GM12878 (cell line): ENCODE data around the gene FAM162A. TPM values are rescaled to one million over a fixed set of nuclear protein-coding genes. Genes with fewer than 3 reads are reported as not detected.

Experiments used
- ATAC-seq: fragments of 200-7000 bp; cut with Tn5 transposase; 3 replicates; pipeline ENCODE4 v1.9.1; 2020; ENCODE audit warnings: mild to moderate bottlenecking, moderate library complexity
- BruUV-seq: library from RNA; stranded (reverse); fragments of 400-500 nt; replicated peaks from 2 replicates; lab custom pipeline; 2021; lab: Mats Ljungman, UMichigan
- CTCF ChIA-PET: fragments of 300-600 bp; sonication (Branson Sonifier 250); formaldehyde crosslinking; extraction: SDS; loops from one replicate; lab custom pipeline; 2021; ENCODE audit warnings: inconsistent platforms; lab: Yijun Ruan, JAX
- POLR2A ChIA-PET: fragments of 350-600 bp; formaldehyde crosslinking; extraction: SDS; loops from one replicate; lab custom pipeline; 2021; ENCODE audit warnings: inconsistent platforms; lab: Charles Lee
- RAD21 ChIA-PET: fragments of 300-600 bp; sonication (Branson Sonifier 250); formaldehyde crosslinking; loops from one replicate; lab custom pipeline; 2023; ENCODE audit warnings: antibody characterized with exemption; ENCODE audit not compliant: unreplicated experiment; lab: Charles Lee
- SMC1A ChIA-PET: fragments of 300-600 bp; sonication (Branson Sonifier 250); formaldehyde crosslinking; loops from one replicate; lab custom pipeline; 2023; ENCODE audit not compliant: unreplicated experiment, uncharacterized antibody; lab: Charles Lee
- DNase-seq: peaks from one replicate; pipeline ENCODE4 v3.0.0-alpha.2; 2011; ENCODE audit warnings: low read depth, low spot score
- FAIRE-seq: peaks from 3 replicates; lab custom pipeline; 2011; peaks lifted over from hg19 to GRCh38; lab: Jason Lieb, UNC
- H2AFZ ChIP-seq: 2 replicates; pipeline ENCODE4 v1.6.0; 2011; ENCODE audit warnings: low read depth, low read length, control low read depth; ENCODE audit not compliant: control insufficient read depth
- H3K27ac ChIP-seq: 2 replicates; pipeline ENCODE4 v1.5.1; 2011; ENCODE audit warnings: control low read depth; ENCODE audit not compliant: control insufficient read depth, insufficient read depth
- H3K27me3 ChIP-seq, 2 experiments: replicated peaks in 1 of 2; 2 replicates each; pipeline versions ENCODE4 v1.6.0 to v1.6.1; 2011; ENCODE audit warnings: low read length in 1 of 2; ENCODE audit not compliant: control insufficient read depth in 2 of 2, insufficient read depth in 2 of 2
- H3K36me3 ChIP-seq, 2 experiments: 2 replicates each; pipeline ENCODE4 v1.5.1; 2011; ENCODE audit warnings: low read length in 1 of 2; ENCODE audit not compliant: control insufficient read depth in 2 of 2, insufficient read depth in 2 of 2
- H3K4me1 ChIP-seq: 2 replicates; pipeline ENCODE4 v1.6.1; 2011; ENCODE audit warnings: mild to moderate bottlenecking, low read length, moderate library complexity, mixed read lengths; ENCODE audit not compliant: control insufficient read depth, insufficient read depth
- H3K4me2 ChIP-seq: 2 replicates; pipeline ENCODE4 v1.6.0; 2011; ENCODE audit warnings: control low read depth; ENCODE audit not compliant: control insufficient read depth, insufficient read depth
- H3K4me3 ChIP-seq: fragments of 200-600 bp; sonication (generic); 2 replicates; pipeline ENCODE4 v1.5.1; 2016
- H3K79me2 ChIP-seq: 2 replicates; pipeline ENCODE4 v1.6.0; 2011; ENCODE audit warnings: low read length; ENCODE audit not compliant: control insufficient read depth, insufficient read depth
- H3K9ac ChIP-seq: 2 replicates; pipeline ENCODE4 v1.8.0; 2011; ENCODE audit warnings: low read length, control low read depth, mixed read lengths; ENCODE audit not compliant: control insufficient read depth, insufficient read depth
- H3K9me3 ChIP-seq: replicated peaks from 3 replicates; pipeline ENCODE4 v1.5.1; 2011; ENCODE audit warnings: mild to moderate bottlenecking, low read length; ENCODE audit not compliant: control insufficient read depth, insufficient read depth
- H4K20me1 ChIP-seq: 2 replicates; pipeline ENCODE4 v1.6.0; 2011; ENCODE audit not compliant: control insufficient read depth, insufficient read depth
- ATF7 ChIP-seq: fragments of 450-650 bp; IDR thresholded peaks from 2 replicates; pipeline ENCODE4 v1.6.1; 2016; ENCODE audit warnings: low read depth, mild to moderate bottlenecking
- CBX5 ChIP-seq: sonication (generic); IDR thresholded peaks from 2 replicates; pipeline ENCODE4 v1.6.1; 2016; ENCODE audit warnings: low read depth, moderate library complexity, mild to moderate bottlenecking, inconsistent platforms
- CEBPZ ChIP-seq: fragments of 150-350 bp; IDR thresholded peaks from 2 replicates; pipeline ENCODE4 v1.6.1; 2016; ENCODE audit warnings: low read depth, low read length
- E4F1 ChIP-seq: fragments of 450-650 bp; IDR thresholded peaks from 2 replicates; pipeline ENCODE4 v1.6.1; 2018; ENCODE audit warnings: borderline replicate concordance, mild to moderate bottlenecking; ENCODE audit not compliant: partially characterized antibody
- JUND ChIP-seq: IDR thresholded peaks from 2 replicates; pipeline ENCODE4 v1.6.1; 2012; ENCODE audit warnings: low read depth, mild to moderate bottlenecking, low read length, improper control_type of control experiment, moderate library complexity
- NFYB ChIP-seq: IDR thresholded peaks from 2 replicates; pipeline ENCODE4 v1.6.1; 2011; ENCODE audit warnings: low read depth, mild to moderate bottlenecking, low read length, improper control_type of control experiment, moderate library complexity; ENCODE audit not compliant: insufficient read depth
- TARDBP ChIP-seq: IDR thresholded peaks from 2 replicates; pipeline ENCODE4 v1.6.1; 2016; ENCODE audit warnings: borderline replicate concordance
- TCF12 ChIP-seq: IDR thresholded peaks from 2 replicates; pipeline ENCODE4 v1.6.1; 2011; ENCODE audit warnings: low read depth, mild to moderate bottlenecking, low read length
- ZNF24 ChIP-seq: fragments of 450-650 bp; IDR thresholded peaks from 2 replicates; pipeline ENCODE4 v1.6.1; 2017; ENCODE audit warnings: antibody characterized with exemption, mild to moderate bottlenecking
- ZNF622 ChIP-seq: fragments of 450-650 bp; IDR thresholded peaks from 2 replicates; pipeline ENCODE4 v1.6.1; 2017; ENCODE audit warnings: mild to moderate bottlenecking, inconsistent platforms
- WGBS: methylation state at CpG from one replicate; pipeline ENCODE4 v1.1.6; 2016; ENCODE audit warnings: low lambda C conversion rate; ENCODE audit not compliant: insufficient replicate concordance, insufficient coverage; ENCODE audit errors: missing lambda C conversion rate; 5-methylcytosine and 5-hydroxymethylcytosine counted together
- in situ Hi-C: fragments of 300-500 bp; cut with MboI; formaldehyde crosslinking; loops from 9 replicates; pipeline ENCODE4 v1.14.3; 2018; ENCODE audit warnings: mixed read lengths
- intact Hi-C: fragments of 100-400 bp; cut with micrococcal nuclease; formaldehyde crosslinking; loops from one replicate; pipeline ENCODE4 v1.14.2; 2022; ENCODE audit not compliant: unreplicated experiment
- polyA plus RNA-seq, 11 experiments: library from polyadenylated mRNA; depleted of rRNA in 4 of 11; unstranded in 6 of 11; stranded (reverse) in 5 of 11; fragments of >200 nt; fragmentation: Nextera tagmentation in 4 of 11; fragmentation: Illumina TruSeq in 1 of 11; extraction: Ambion mirVana in 4 of 11; extraction: Trizol in 1 of 11; gene quantifications; 1 replicate in 1 of 11; 2 replicates in 10 of 11; pipeline versions ENCODE4 v1.2.1 to v1.2.3, GENCODE V29; 2011 to 2016; ENCODE audit warnings: inconsistent platforms in 2 of 11, missing spikeins in 2 of 11, low read depth in 1 of 11
- total RNA-seq, 4 experiments: library from RNA; depleted of rRNA in 3 of 4; stranded (reverse); fragments of >200 nt in 3 of 4; fragmentation: Illumina TruSeq in 1 of 4; extraction: Trizol in 1 of 4; gene quantifications; 2 replicates each; pipeline versions ENCODE4 v1.2.1 to v1.2.3, GENCODE V29; 2013 to 2021
- TF ChIP-seq, protein P1 (sequence below): fragments of 150-350 bp; IDR thresholded peaks from 2 replicates; pipeline ENCODE4 v1.6.1; 2014; ENCODE audit warnings: mild to moderate bottlenecking, low read depth, low read length
- TF ChIP-seq, protein P2 (sequence below): fragments of 450-650 bp; IDR thresholded peaks from 2 replicates; pipeline ENCODE4 v1.6.1; 2016; ENCODE audit warnings: mild to moderate bottlenecking

The FAM162A gene
- total and polyA plus RNA-seq, 10 of the 15 experiments (the other 5 are each of a cell fraction or from before 2014, with no cell fraction given): 59.2 to 346 (median 149) TPM

GRCh38 chr3:122451371-122451770 lies 67.4 kb downstream of the FAM162A start:
- no peak overlapping the region for H3K4me2 ChIP-seq
- no peak overlapping the region for H3K4me3 ChIP-seq
- POLR2A ChIA-PET: interaction anchor here (0.5 kb wide), 1 partner anchor 868 kb away, joined by 3 read pairs; no protein-coding TSS in a partner anchor
- H3K27me3 ChIP-seq: no peaks in the 10 kb centered on the region
- no peak overlapping the region for H3K27ac ChIP-seq
- SMC1A ChIA-PET: no interaction called here
- H2AFZ ChIP-seq: no peak overlapping the region
- no peak for FAIRE-seq
- no peak overlapping the region for H3K9ac ChIP-seq
- no peaks in the 10 kb centered on the region for H3K9me3 ChIP-seq
- no TSS peak for BruUV-seq
- WGBS: 82% methylated on average over 3 of the region's 3 CpGs
- no peaks in the 10 kb centered on the region for H4K20me1 ChIP-seq
- no peak for DNase-seq
- no peaks in the 10 kb centered on the region for H3K4me1 ChIP-seq
- CTCF ChIA-PET: no interaction called here
- H3K79me2 ChIP-seq: no peaks in the 10 kb centered on the region
- in situ Hi-C loops: no loop called here
- no peak for ATAC-seq
- intact Hi-C loops: no loop called here
- RAD21 ChIA-PET: no interaction called here
- peaks cover 2 to 24% of the 10 kb centered on the region in 2 experiments; a peak in 3 of 4 replicates for H3K36me3 ChIP-seq
- no peak for TF ChIP-seq CBX5
- no peak for TF ChIP-seq E4F1
- no peak for TF ChIP-seq TARDBP
- no peak for TF ChIP-seq ZNF24
- TF ChIP-seq NFYB: no peak
- TF ChIP-seq JUND: no peak
- TF ChIP-seq TCF12: no peak
- TF ChIP-seq CEBPZ: no peak
- no peak for TF ChIP-seq ATF7
- TF ChIP-seq, protein P1, sequence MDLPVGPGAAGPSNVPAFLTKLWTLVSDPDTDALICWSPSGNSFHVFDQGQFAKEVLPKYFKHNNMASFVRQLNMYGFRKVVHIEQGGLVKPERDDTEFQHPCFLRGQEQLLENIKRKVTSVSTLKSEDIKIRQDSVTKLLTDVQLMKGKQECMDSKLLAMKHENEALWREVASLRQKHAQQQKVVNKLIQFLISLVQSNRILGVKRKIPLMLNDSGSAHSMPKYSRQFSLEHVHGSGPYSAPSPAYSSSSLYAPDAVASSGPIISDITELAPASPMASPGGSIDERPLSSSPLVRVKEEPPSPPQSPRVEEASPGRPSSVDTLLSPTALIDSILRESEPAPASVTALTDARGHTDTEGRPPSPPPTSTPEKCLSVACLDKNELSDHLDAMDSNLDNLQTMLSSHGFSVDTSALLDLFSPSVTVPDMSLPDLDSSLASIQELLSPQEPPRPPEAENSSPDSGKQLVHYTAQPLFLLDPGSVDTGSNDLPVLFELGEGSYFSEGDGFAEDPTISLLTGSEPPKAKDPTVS: no peak
- TF ChIP-seq, protein P2, sequence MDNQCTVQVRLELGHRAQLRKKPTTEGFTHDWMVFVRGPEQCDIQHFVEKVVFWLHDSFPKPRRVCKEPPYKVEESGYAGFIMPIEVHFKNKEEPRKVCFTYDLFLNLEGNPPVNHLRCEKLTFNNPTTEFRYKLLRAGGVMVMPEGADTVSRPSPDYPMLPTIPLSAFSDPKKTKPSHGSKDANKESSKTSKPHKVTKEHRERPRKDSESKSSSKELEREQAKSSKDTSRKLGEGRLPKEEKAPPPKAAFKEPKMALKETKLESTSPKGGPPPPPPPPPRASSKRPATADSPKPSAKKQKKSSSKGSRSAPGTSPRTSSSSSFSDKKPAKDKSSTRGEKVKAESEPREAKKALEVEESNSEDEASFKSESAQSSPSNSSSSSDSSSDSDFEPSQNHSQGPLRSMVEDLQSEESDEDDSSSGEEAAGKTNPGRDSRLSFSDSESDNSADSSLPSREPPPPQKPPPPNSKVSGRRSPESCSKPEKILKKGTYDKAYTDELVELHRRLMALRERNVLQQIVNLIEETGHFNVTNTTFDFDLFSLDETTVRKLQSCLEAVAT: no peak
- no peak for TF ChIP-seq ZNF622
